Breast epithelium (tissue), 4 donors: ENCODE measurements around the gene YY2. TPM values are rescaled to one million over a fixed set of nuclear protein-coding genes. Genes with fewer than 3 reads are reported as not detected.
"Not testable (repeated sequence)": the region's sequence is repeated elsewhere in the genome, so short reads cannot be mapped to it uniquely, and the experiment has no call there.

Experiments
- DNase-seq, 2 donors: peaks; one replicate each; pipeline ENCODE4 v3.0.0-alpha.2; 2019; ENCODE audit warnings: low spot score in 2 of 2
- H3K27ac ChIP-seq, 2 donors: fragments of 200-600 bp; sonication (generic) in 1 of 2; one replicate each; pipeline ENCODE4 v1.5.1; 2016 to 2019; ENCODE audit warnings: mild to moderate bottlenecking in 1 of 2
- H3K27me3 ChIP-seq, 2 donors: fragments of 200-600 bp; sonication (generic) in 1 of 2; one replicate each; pipeline versions ENCODE4 v1.5.1 to v1.6.0; 2017 to 2019; ENCODE audit warnings: control low read depth in 1 of 2, mild to moderate bottlenecking in 1 of 2
- H3K36me3 ChIP-seq: fragments of 200-600 bp; one replicate; pipeline ENCODE4 v1.5.1; 2019
- H3K4me1 ChIP-seq, 2 donors: fragments of 200-600 bp; sonication (generic); one replicate each; pipeline ENCODE4 v1.5.1; 2016 to 2019; ENCODE audit warnings: control low read depth in 1 of 2
- H3K4me3 ChIP-seq, 3 donors: fragments of 200-600 bp; sonication (generic); 1 replicate in 2 of 3; 2 replicates in 1 of 3; pipeline ENCODE4 v1.5.1; 2016 to 2019; ENCODE audit warnings: mild to moderate bottlenecking in 3 of 3, moderate library complexity in 2 of 3
- H3K9me3 ChIP-seq, 2 donors: fragments of 200-600 bp; sonication (generic) in 1 of 2; one replicate each; pipeline ENCODE4 v1.5.1; 2016 to 2019; ENCODE audit warnings: control low read depth in 1 of 2
- POLR2A ChIP-seq: fragments of 450-650 bp; IDR thresholded peaks from one replicate; pipeline ENCODE4 v1.6.1; 2016; ENCODE audit warnings: antibody characterized with exemption, mild to moderate bottlenecking, moderate library complexity
- POLR2AphosphoS5 ChIP-seq, 3 donors: sonication (generic); formaldehyde crosslinking; IDR thresholded peaks; one replicate each; pipeline ENCODE4 v1.6.1; 2017; ENCODE audit warnings: antibody characterized with exemption in 3 of 3
- intact Hi-C: fragments of 100-400 bp; cut with DNase I; formaldehyde crosslinking; loops from one replicate; pipeline ENCODE4 v1.15.1; 2023; ENCODE audit warnings: low total_unique reads
- total RNA-seq, 3 donors: library from RNA; depleted of rRNA; stranded (reverse); fragments of >200 nt; gene quantifications; one replicate each; pipeline ENCODE4 v1.1.0, GENCODE V29; 2016
- TF ChIP-seq, protein P1 (sequence below), 3 donors: fragments of 450-650 bp; IDR thresholded peaks; one replicate each; pipeline ENCODE4 v1.5.1; 2016 to 2017; ENCODE audit warnings: antibody characterized with exemption in 3 of 3, mild to moderate bottlenecking in 3 of 3, moderate library complexity in 3 of 3

The YY2 gene
- total RNA-seq, 3 donors from 2014 or later, result 3.5 to 5.0 (median 3.6) TPM

DNA sequence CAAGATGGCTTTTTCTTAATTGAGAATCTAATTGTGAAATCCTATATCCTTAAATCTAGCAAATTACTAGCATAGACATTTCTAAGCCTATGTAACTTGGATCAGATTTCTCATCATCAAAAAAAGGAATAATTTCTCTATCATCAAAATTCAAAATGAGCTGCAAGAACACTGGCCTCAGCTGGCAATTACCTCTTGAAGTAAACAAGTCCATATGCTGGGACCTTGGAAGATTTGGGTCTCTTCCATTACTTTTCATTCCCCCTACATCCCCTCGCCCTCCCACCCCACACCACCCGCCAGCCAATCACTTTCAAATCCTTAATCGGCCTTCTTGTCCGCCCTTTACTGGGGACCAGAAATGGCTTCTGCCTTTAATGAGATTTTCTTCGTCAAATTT, 39.7 kb upstream of the YY2 start:
- intact Hi-C loops, result no loop called here
- DNase-seq, result no peak
- no peaks in the 10 kb centered on the region for H3K4me1 ChIP-seq
- peaks cover 0 to 14% of the 10 kb centered on the region in 2 donors for H3K9me3 ChIP-seq
- H3K27me3 ChIP-seq, result peaks cover 0 to 22% of the 10 kb centered on the region in 2 donors
- H3K4me3 ChIP-seq, result no peak overlapping the region
- H3K27ac ChIP-seq, result no peak overlapping the region
- no peaks in the 10 kb centered on the region for H3K36me3 ChIP-seq
- no peak for TF ChIP-seq POLR2AphosphoS5 (IDR thresholded peaks at IDR 0.05)
- TF ChIP-seq, protein P1, sequence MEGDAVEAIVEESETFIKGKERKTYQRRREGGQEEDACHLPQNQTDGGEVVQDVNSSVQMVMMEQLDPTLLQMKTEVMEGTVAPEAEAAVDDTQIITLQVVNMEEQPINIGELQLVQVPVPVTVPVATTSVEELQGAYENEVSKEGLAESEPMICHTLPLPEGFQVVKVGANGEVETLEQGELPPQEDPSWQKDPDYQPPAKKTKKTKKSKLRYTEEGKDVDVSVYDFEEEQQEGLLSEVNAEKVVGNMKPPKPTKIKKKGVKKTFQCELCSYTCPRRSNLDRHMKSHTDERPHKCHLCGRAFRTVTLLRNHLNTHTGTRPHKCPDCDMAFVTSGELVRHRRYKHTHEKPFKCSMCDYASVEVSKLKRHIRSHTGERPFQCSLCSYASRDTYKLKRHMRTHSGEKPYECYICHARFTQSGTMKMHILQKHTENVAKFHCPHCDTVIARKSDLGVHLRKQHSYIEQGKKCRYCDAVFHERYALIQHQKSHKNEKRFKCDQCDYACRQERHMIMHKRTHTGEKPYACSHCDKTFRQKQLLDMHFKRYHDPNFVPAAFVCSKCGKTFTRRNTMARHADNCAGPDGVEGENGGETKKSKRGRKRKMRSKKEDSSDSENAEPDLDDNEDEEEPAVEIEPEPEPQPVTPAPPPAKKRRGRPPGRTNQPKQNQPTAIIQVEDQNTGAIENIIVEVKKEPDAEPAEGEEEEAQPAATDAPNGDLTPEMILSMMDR (IDR thresholded peaks at IDR 0.05), result no peak
- TF ChIP-seq POLR2A, result no peak

DNA sequence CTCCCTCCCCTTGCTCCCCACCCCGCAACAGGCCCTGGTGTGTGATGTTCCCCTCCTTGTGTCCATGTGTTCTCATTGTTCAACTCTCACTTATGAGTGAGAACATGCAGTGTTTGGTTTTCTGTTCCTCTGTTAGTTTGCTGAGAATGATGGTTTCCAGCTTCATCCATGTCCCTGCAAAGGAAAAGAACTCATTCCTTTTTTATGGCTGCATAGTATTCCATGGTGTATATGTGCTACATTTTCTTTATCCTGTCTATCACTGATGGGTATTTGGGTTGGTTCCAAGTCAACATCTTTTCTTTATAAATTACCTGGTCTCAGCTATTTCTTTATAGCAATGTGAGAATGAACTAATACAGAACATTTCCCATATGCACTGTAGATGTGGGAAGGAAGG, 35.6 kb upstream of the YY2 start:
- H3K4me1 ChIP-seq, intact Hi-C loops, H3K27ac ChIP-seq, H3K36me3 ChIP-seq, DNase-seq, H3K9me3 ChIP-seq, H3K4me3 ChIP-seq: not testable (repeated sequence)
- H3K27me3 ChIP-seq, result peaks cover 0 to 12% of the 10 kb centered on the region in 2 donors

GRCh38 chrX:21821875-21822274, 33.9 kb upstream of the YY2 start:
- H3K9me3 ChIP-seq, result no peaks in the 10 kb centered on the region
- no peak overlapping the region for H3K4me3 ChIP-seq
- peaks cover 0 to 17% of the 10 kb centered on the region in 2 donors for H3K27me3 ChIP-seq
- TF ChIP-seq, protein P1 (IDR thresholded peaks at IDR 0.05), result no peak
- TF ChIP-seq POLR2AphosphoS5 (IDR thresholded peaks at IDR 0.05) (no peak), POLR2A (no peak)
- intact Hi-C loops, result no loop called here
- no peaks in the 10 kb centered on the region for H3K4me1 ChIP-seq
- H3K27ac ChIP-seq, result no peak overlapping the region
- no peak for DNase-seq
- no peaks in the 10 kb centered on the region for H3K36me3 ChIP-seq

- Histone ChIP-seq H3K4me3 (no peak overlapping the region), H3K9me3 (no peaks in the 10 kb centered on the region), H3K36me3 (no peaks in the 10 kb centered on the region), H3K4me1 (no peaks in the 10 kb centered on the region), H3K27ac (no peak overlapping the region), H3K27me3 (peaks cover 0 to 32% of the 10 kb centered on the region in 2 donors)
- intact Hi-C loops, result no loop called here
- no peak for TF ChIP-seq POLR2A
- no peak for TF ChIP-seq POLR2AphosphoS5 (IDR thresholded peaks at IDR 0.05)
- TF ChIP-seq, protein P1 (IDR thresholded peaks at IDR 0.05), result no peak
- no peak for DNase-seq
Observed at GRCh38 chrX:21831496-21831895, 24.3 kb upstream of the YY2 start.

GRCh38 chrX:21837056-21837455, 18.7 kb upstream of the YY2 start:
- TF ChIP-seq, protein P1 (IDR thresholded peaks at IDR 0.05), result no peak
- TF ChIP-seq POLR2A (no peak), POLR2AphosphoS5 (IDR thresholded peaks at IDR 0.05) (no peak)
- Histone ChIP-seq H3K9me3 (no peaks in the 10 kb centered on the region), H3K4me3 (no peak overlapping the region), H3K27me3 (peaks cover 0 to 20% of the 10 kb centered on the region in 2 donors), H3K36me3 (no peaks in the 10 kb centered on the region), H3K4me1 (no peaks in the 10 kb centered on the region), H3K27ac (no peak overlapping the region)
- no peak for DNase-seq
- intact Hi-C loops, result no loop called here

DNA sequence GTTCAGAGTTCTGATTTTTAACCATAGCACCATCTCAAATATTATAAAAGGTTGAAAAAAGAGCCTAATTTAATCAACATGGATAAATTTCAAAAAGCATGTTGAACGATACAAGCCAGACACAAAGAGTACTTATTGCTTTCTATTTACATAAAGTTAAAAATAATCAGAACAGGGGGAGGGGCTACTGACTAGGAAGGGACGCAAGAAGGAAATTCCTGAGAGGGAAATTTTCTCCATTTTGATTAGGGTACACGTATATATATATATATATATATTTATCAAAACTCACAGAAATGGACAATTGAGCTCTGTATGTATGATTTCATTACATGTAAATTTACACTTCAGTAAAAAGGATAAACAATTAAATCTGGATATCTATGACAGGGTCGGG, 16.9 kb upstream of the YY2 start:
- Histone ChIP-seq H3K27me3 (peaks cover 0 to 17% of the 10 kb centered on the region in 2 donors), H3K4me1 (no peaks in the 10 kb centered on the region), H3K36me3 (no peaks in the 10 kb centered on the region), H3K9me3 (no peaks in the 10 kb centered on the region), H3K4me3 (peak overlapping the region; percentile 61 to 81 (median 67)), H3K27ac (peak overlapping the region; percentile 74 to 87)
- DNase-seq, result no peak
- TF ChIP-seq, protein P1 (IDR thresholded peaks at IDR 0.05), result no peak
- no peak for TF ChIP-seq POLR2AphosphoS5 (IDR thresholded peaks at IDR 0.05)
- intact Hi-C loops, result no loop called here
